Breast epithelium (tissue), 4 donors: ENCODE data around the gene IKBKE. TPM values are rescaled to one million over a fixed set of nuclear protein-coding genes. Genes with fewer than 3 reads are reported as not detected.

Experiments
- DNase-seq, 2 donors: peaks; one replicate each; pipeline ENCODE4 v3.0.0-alpha.2; 2019; ENCODE audit warnings: low spot score in 2 of 2
- H3K27ac ChIP-seq, 2 donors: fragments of 200-600 bp; sonication (generic) in 1 of 2; one replicate each; pipeline ENCODE4 v1.5.1; 2016 to 2019; ENCODE audit warnings: mild to moderate bottlenecking in 1 of 2
- H3K27me3 ChIP-seq, 2 donors: fragments of 200-600 bp; sonication (generic) in 1 of 2; one replicate each; pipeline versions ENCODE4 v1.5.1 to v1.6.0; 2017 to 2019; ENCODE audit warnings: control low read depth in 1 of 2, mild to moderate bottlenecking in 1 of 2
- H3K36me3 ChIP-seq: fragments of 200-600 bp; one replicate; pipeline ENCODE4 v1.5.1; 2019
- H3K4me1 ChIP-seq, 2 donors: fragments of 200-600 bp; sonication (generic); one replicate each; pipeline ENCODE4 v1.5.1; 2016 to 2019; ENCODE audit warnings: control low read depth in 1 of 2
- H3K4me3 ChIP-seq, 3 donors: fragments of 200-600 bp; sonication (generic); 1 replicate in 2 of 3; 2 replicates in 1 of 3; pipeline ENCODE4 v1.5.1; 2016 to 2019; ENCODE audit warnings: mild to moderate bottlenecking in 3 of 3, moderate library complexity in 2 of 3
- H3K9me3 ChIP-seq, 2 donors: fragments of 200-600 bp; sonication (generic) in 1 of 2; one replicate each; pipeline ENCODE4 v1.5.1; 2016 to 2019; ENCODE audit warnings: control low read depth in 1 of 2
- CTCF ChIP-seq, 3 donors: fragments of 450-650 bp; IDR thresholded peaks; one replicate each; pipeline ENCODE4 v1.5.1; 2016 to 2017; ENCODE audit warnings: antibody characterized with exemption in 3 of 3, mild to moderate bottlenecking in 3 of 3, moderate library complexity in 3 of 3
- POLR2A ChIP-seq: fragments of 450-650 bp; IDR thresholded peaks from one replicate; pipeline ENCODE4 v1.6.1; 2016; ENCODE audit warnings: antibody characterized with exemption, mild to moderate bottlenecking, moderate library complexity
- POLR2AphosphoS5 ChIP-seq, 3 donors: sonication (generic); formaldehyde crosslinking; IDR thresholded peaks; one replicate each; pipeline ENCODE4 v1.6.1; 2017; ENCODE audit warnings: antibody characterized with exemption in 3 of 3
- intact Hi-C: fragments of 100-400 bp; cut with DNase I; formaldehyde crosslinking; loops from one replicate; pipeline ENCODE4 v1.15.1; 2023; ENCODE audit warnings: low total_unique reads
- total RNA-seq, 3 donors: library from RNA; depleted of rRNA; stranded (reverse); fragments of >200 nt; gene quantifications; one replicate each; pipeline ENCODE4 v1.1.0, GENCODE V29; 2016

IKBKE gene
- total RNA-seq, 3 donors from 2014 or later, result 4.4 to 4.9 (median 4.8) TPM

- intact Hi-C loops, result no loop called here
- H3K9me3 ChIP-seq, result no peaks in the 10 kb centered on the region
- H3K36me3 ChIP-seq, result no peaks in the 10 kb centered on the region
- H3K4me1 ChIP-seq, result peaks cover 0 to 11% of the 10 kb centered on the region in 2 donors
- no peak overlapping the region for H3K4me3 ChIP-seq
- TF ChIP-seq POLR2A, result no peak
- TF ChIP-seq CTCF (IDR thresholded peaks at IDR 0.05), result no peak
- TF ChIP-seq POLR2AphosphoS5 (IDR thresholded peaks at IDR 0.05), result no peak
- H3K27me3 ChIP-seq, result no peaks in the 10 kb centered on the region
- no peak for DNase-seq
- no peak overlapping the region for H3K27ac ChIP-seq
Observed at GRCh38 chr1:206538086-206538770, 68.0 kb downstream of the IKBKE start.

- DNase-seq, result no peak
- intact Hi-C loops, result no loop called here
- Histone ChIP-seq H3K4me1 (peaks cover 0 to 11% of the 10 kb centered on the region in 2 donors), H3K36me3 (no peaks in the 10 kb centered on the region), H3K4me3 (no peak overlapping the region), H3K27me3 (no peaks in the 10 kb centered on the region), H3K9me3 (no peaks in the 10 kb centered on the region), H3K27ac (peak overlapping the region; percentile 84 to 87)
- no peak for TF ChIP-seq POLR2AphosphoS5 (IDR thresholded peaks at IDR 0.05)
- no peak for TF ChIP-seq CTCF (IDR thresholded peaks at IDR 0.05)
- no peak for TF ChIP-seq POLR2A
Observed at GRCh38 chr1:206538901-206539640, 68.8 kb downstream of the IKBKE start.

- peak in 1 of 3 donors; percentile 31 for TF ChIP-seq POLR2AphosphoS5 (IDR thresholded peaks at IDR 0.05)
- TF ChIP-seq CTCF (IDR thresholded peaks at IDR 0.05), result no peak
- DNase-seq, result peak; percentile 64 to 74
- intact Hi-C loops, result no loop called here
Observed at GRCh38 chr1:206540044-206540780, 69.9 kb downstream of the IKBKE start.

GRCh38 chr1:206541236-206541833, 71.1 kb downstream of the IKBKE start:
- TF ChIP-seq CTCF (IDR thresholded peaks at IDR 0.05) (no peak), POLR2A (no peak), POLR2AphosphoS5 (IDR thresholded peaks at IDR 0.05) (no peak)
- Histone ChIP-seq H3K36me3 (no peaks in the 10 kb centered on the region), H3K27me3 (no peaks in the 10 kb centered on the region), H3K9me3 (no peaks in the 10 kb centered on the region), H3K4me1 (peaks cover 0 to 11% of the 10 kb centered on the region in 2 donors), H3K27ac (peak overlapping the region; percentile 84 to 87), H3K4me3 (no peak overlapping the region)
- intact Hi-C loops, result no loop called here
- DNase-seq, result no peak

More at GRCh38 chr1:206540044-206540780, 69.9 kb downstream of the IKBKE start:
- no peaks in the 10 kb centered on the region for H3K27me3 ChIP-seq
- no peaks in the 10 kb centered on the region for H3K36me3 ChIP-seq
- no peaks in the 10 kb centered on the region for H3K9me3 ChIP-seq
- peaks cover 0 to 11% of the 10 kb centered on the region in 2 donors for H3K4me1 ChIP-seq
- peak overlapping the region; percentile 84 to 87 for H3K27ac ChIP-seq
- no peak overlapping the region for H3K4me3 ChIP-seq
